OCI-LY7 (cell line): ENCODE data around the gene CNOT10.
"Not testable (repeated sequence)": the region's sequence is repeated elsewhere in the genome, so short reads cannot be mapped to it uniquely, and the experiment has no call there.

Experiments
- EZH2phosphoT487 ChIP-seq: fragments of 200-600 bp; sonication (generic); IDR thresholded peaks from 2 replicates; pipeline ENCODE4 v1.6.1; 2018; ENCODE audit warnings: low read depth, borderline replicate concordance, mild to moderate bottlenecking, mixed run types, antibody characterized with exemption, low read length, moderate library complexity, mixed read lengths
- TF ChIP-seq, protein P1 (sequence below): fragments of 200-600 bp; sonication (generic); conservative IDR thresholded peaks from 2 replicates; pipeline ENCODE4 v1.5.1; 2014; ENCODE audit warnings: mild to moderate bottlenecking, antibody characterized with exemption, low read length, moderate library complexity, mixed read lengths

DNA sequence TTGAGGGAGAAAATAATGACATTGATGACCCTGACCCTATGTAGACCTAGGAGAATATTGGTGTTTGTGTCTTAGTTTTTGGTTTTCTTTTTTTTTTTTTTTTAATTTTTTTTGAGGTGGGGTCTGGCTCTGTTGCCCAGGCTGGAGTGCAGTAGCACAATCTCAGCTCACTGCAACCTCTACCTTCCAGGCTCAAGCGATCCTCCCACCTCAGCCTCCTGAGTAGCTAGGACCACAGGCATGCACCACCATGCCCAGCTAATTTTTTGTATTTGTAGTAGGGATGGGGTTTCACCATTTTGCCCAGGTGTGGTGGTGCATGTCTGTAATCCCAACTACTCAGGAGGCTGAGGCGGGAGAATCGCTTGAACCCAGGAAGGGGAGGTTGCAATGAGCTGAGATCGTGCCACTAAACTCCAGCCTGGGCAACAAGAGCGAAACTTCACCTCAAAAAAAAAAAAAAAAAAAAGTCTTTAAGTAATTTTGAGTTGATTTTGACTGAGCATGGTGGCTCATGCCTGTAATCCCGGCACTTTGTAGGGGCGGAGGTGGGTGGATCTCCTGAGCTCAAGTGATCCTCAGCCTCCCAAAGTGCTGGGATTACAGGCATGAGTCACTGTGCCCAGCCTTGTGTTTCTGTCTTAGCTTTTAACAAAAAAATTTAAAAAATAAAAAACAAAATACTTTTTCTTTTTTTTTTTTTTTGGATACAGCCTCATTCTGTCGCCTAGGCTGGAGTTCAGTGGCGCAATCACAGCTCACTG is 32.5 kb upstream of the CNOT10 start:
- not testable (repeated sequence) for TF ChIP-seq EZH2phosphoT487
- TF ChIP-seq, protein P1, sequence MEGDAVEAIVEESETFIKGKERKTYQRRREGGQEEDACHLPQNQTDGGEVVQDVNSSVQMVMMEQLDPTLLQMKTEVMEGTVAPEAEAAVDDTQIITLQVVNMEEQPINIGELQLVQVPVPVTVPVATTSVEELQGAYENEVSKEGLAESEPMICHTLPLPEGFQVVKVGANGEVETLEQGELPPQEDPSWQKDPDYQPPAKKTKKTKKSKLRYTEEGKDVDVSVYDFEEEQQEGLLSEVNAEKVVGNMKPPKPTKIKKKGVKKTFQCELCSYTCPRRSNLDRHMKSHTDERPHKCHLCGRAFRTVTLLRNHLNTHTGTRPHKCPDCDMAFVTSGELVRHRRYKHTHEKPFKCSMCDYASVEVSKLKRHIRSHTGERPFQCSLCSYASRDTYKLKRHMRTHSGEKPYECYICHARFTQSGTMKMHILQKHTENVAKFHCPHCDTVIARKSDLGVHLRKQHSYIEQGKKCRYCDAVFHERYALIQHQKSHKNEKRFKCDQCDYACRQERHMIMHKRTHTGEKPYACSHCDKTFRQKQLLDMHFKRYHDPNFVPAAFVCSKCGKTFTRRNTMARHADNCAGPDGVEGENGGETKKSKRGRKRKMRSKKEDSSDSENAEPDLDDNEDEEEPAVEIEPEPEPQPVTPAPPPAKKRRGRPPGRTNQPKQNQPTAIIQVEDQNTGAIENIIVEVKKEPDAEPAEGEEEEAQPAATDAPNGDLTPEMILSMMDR = not testable (repeated sequence)
